C4-2B (cell line): ENCODE data around the gene C17orf114.

Experiments
- ZFX ChIP-seq: fragments of 450-650 bp; IDR thresholded peaks from 2 replicates; pipeline ENCODE4 v1.6.1; 2017
- TF ChIP-seq, protein P1 (sequence below): fragments of 450-650 bp; conservative IDR thresholded peaks from 2 replicates; pipeline ENCODE4 v1.5.1; 2017; ENCODE audit warnings: mild to moderate bottlenecking

- TF ChIP-seq, protein P1, sequence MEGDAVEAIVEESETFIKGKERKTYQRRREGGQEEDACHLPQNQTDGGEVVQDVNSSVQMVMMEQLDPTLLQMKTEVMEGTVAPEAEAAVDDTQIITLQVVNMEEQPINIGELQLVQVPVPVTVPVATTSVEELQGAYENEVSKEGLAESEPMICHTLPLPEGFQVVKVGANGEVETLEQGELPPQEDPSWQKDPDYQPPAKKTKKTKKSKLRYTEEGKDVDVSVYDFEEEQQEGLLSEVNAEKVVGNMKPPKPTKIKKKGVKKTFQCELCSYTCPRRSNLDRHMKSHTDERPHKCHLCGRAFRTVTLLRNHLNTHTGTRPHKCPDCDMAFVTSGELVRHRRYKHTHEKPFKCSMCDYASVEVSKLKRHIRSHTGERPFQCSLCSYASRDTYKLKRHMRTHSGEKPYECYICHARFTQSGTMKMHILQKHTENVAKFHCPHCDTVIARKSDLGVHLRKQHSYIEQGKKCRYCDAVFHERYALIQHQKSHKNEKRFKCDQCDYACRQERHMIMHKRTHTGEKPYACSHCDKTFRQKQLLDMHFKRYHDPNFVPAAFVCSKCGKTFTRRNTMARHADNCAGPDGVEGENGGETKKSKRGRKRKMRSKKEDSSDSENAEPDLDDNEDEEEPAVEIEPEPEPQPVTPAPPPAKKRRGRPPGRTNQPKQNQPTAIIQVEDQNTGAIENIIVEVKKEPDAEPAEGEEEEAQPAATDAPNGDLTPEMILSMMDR = no peak
- TF ChIP-seq ZFX = no peak
Measured at GRCh38 chr17:4816826-4817225, 14.7 kb upstream of the C17orf114 start.
